K562 (cell line): ENCODE results near the gene HES3. TPM values are rescaled to one million over a fixed set of nuclear protein-coding genes. Genes with fewer than 3 reads are reported as not detected.

Experiments used
- BHLHE40 ChIP-seq: IDR thresholded peaks from 2 replicates; pipeline ENCODE4 v1.6.1; 2011; ENCODE audit warnings: low read length, improper control_type of control experiment
- DNMT1 ChIP-seq: fragments of 450-650 bp; IDR thresholded peaks from 2 replicates; pipeline ENCODE4 v1.6.1; 2016; ENCODE audit warnings: antibody characterized with exemption, mild to moderate bottlenecking
- FOXJ2 ChIP-seq: fragments of 200-800 bp; sonication (Bioruptor generic); IDR thresholded peaks from 2 replicates; pipeline ENCODE4 v1.6.1; 2016; ENCODE audit warnings: missing genetic modification characterization, missing compliant biosample characterization
- FOXO4 ChIP-seq: fragments of 450-650 bp; formaldehyde crosslinking; IDR thresholded peaks from 2 replicates; pipeline ENCODE4 v1.4.0; 2020; ENCODE audit warnings: mild to moderate bottlenecking, moderate library complexity
- NKRF ChIP-seq: fragments of 450-650 bp; IDR thresholded peaks from 2 replicates; pipeline ENCODE4 v1.6.1; 2016; ENCODE audit warnings: borderline replicate concordance
- SMARCA4 ChIP-seq: fragments of 450-650 bp; IDR thresholded peaks from 2 replicates; pipeline ENCODE4 v1.6.1; 2016
- SMARCE1 ChIP-seq: fragments of 450-650 bp; IDR thresholded peaks from 2 replicates; pipeline ENCODE4 v1.7.1; 2016; ENCODE audit warnings: mild to moderate bottlenecking
- THRAP3 ChIP-seq: fragments of 450-650 bp; IDR thresholded peaks from 2 replicates; pipeline ENCODE4 v1.6.1; 2016; ENCODE audit warnings: mild to moderate bottlenecking, inconsistent platforms, borderline replicate concordance
- ZNF212 ChIP-seq: fragments of 450-650 bp; formaldehyde crosslinking; IDR thresholded peaks from 2 replicates; pipeline ENCODE4 v1.4.0; 2020; ENCODE audit warnings: mild to moderate bottlenecking
- ZNF280B ChIP-seq: fragments of 250-450 bp; sonication (Bioruptor Pico); IDR thresholded peaks from 2 replicates; pipeline ENCODE4 v1.5.1; 2021; ENCODE audit warnings: mild to moderate bottlenecking
- polyA plus RNA-seq, 8 experiments: library from polyadenylated mRNA; depleted of rRNA in 4 of 8; stranded (reverse) in 5 of 8; unstranded in 3 of 8; fragments of >200 nt; fragmentation: Nextera tagmentation in 2 of 8; fragmentation: Illumina TruSeq in 1 of 8; extraction: Ambion mirVana in 2 of 8; extraction: Trizol in 1 of 8; gene quantifications; 2 replicates each; pipeline versions ENCODE4 v1.2.1 to v1.2.3, GENCODE V29; 2011 to 2014; ENCODE audit warnings: inconsistent platforms in 1 of 8, missing spikeins in 1 of 8
- total RNA-seq, 7 experiments: library from RNA; depleted of rRNA in 6 of 7; stranded (reverse); fragments of >200 nt in 6 of 7; fragmentation: Illumina TruSeq in 2 of 7; extraction: Trizol in 2 of 7; gene quantifications; 2 replicates each; pipeline versions ENCODE4 v1.2.1 to v1.2.3, GENCODE V29; 2011 to 2021; ENCODE audit warnings: low replicate concordance in 1 of 7

The HES3 gene
- total and polyA plus RNA-seq, 9 of the 15 experiments (the other 6 are each of a cell fraction or from before 2014, with no cell fraction given): not detected

GRCh38 chr1:6212193-6212959 is 31.6 kb upstream of the HES3 start (continued):
- TF ChIP-seq NKRF: no peak
- TF ChIP-seq BHLHE40: no peak
- TF ChIP-seq SMARCE1: no peak
- TF ChIP-seq ZNF212 (CRISPR knock-in tag): no peak
- TF ChIP-seq DNMT1: no peak
- no peak for TF ChIP-seq SMARCA4
- no peak for TF ChIP-seq THRAP3
- no peak for TF ChIP-seq ZNF280B
- no peak for TF ChIP-seq FOXO4
- TF ChIP-seq FOXJ2 (tag): no peak
- TF ChIP-seq, all 486 proteins: peak for 3
